HepG2 (cell line): ENCODE results near the gene MEIS1. TPM values are rescaled to one million over a fixed set of nuclear protein-coding genes. Genes with fewer than 3 reads are reported as not detected.

Experiments
- ATAC-seq: fragments of 200-7000 bp; cut with Tn5 transposase; 3 replicates; pipeline ENCODE4 v1.9.1; 2020; ENCODE audit warnings: mild to moderate bottlenecking, moderate library complexity
- BruUV-seq: library from RNA; stranded (reverse); fragments of 400-500 nt; replicated peaks from 2 replicates; lab custom pipeline; 2021; lab: Mats Ljungman, UMichigan
- CTCF ChIA-PET: fragments of 300-600 bp; formaldehyde crosslinking; extraction: SDS; loops from one replicate; lab custom pipeline; 2021; ENCODE audit warnings: low total read pairs, inconsistent platforms, low intra/inter-chr PET ratio; lab: Yijun Ruan, JAX
- POLR2A ChIA-PET: fragments of 350-600 bp; sonication (Branson Sonifier 250); formaldehyde crosslinking; loops from one replicate; lab custom pipeline; 2020; ENCODE audit warnings: antibody characterized with exemption, inconsistent platforms; lab: Yijun Ruan, JAX
- DNase-seq: peaks from one replicate; pipeline ENCODE4 v3.0.0-alpha.2; 2015; ENCODE audit warnings: low spot score
- FAIRE-seq: peaks from 3 replicates; lab custom pipeline; 2011; peaks lifted over from hg19 to GRCh38; lab: Jason Lieb, UNC
- H2AFZ ChIP-seq: one replicate; pipeline ENCODE4 v1.6.1; 2011; ENCODE audit warnings: low read length, inconsistent platforms
- H3K27ac ChIP-seq: fragments of 300-600 bp; 3 replicates; pipeline ENCODE4 v1.8.0; 2011; ENCODE audit warnings: mixed run types, mild to moderate bottlenecking, mixed read lengths, low read length, inconsistent platforms; ENCODE audit not compliant: insufficient read depth; ENCODE audit errors: extremely low read length
- H3K27me3 ChIP-seq, 2 experiments: fragments of 200-600 bp in 1 of 2; 2 replicates in 1 of 2; 3 replicates in 1 of 2; pipeline versions ENCODE4 v1.6.0 to v1.8.0; 2011; ENCODE audit warnings: low read length in 2 of 2, mild to moderate bottlenecking in 2 of 2, moderate library complexity in 2 of 2, inconsistent platforms in 1 of 2; ENCODE audit not compliant: insufficient read depth in 2 of 2, control insufficient read depth in 1 of 2
- H3K36me3 ChIP-seq, 2 experiments: fragments of 200-600 bp in 1 of 2; replicated peaks in 1 of 2; 2 replicates in 1 of 2; 3 replicates in 1 of 2; pipeline versions ENCODE4 v1.5.1 to v1.8.0; 2011; ENCODE audit warnings: low read length in 2 of 2, inconsistent platforms in 1 of 2; ENCODE audit not compliant: insufficient read depth in 2 of 2, control insufficient read depth in 1 of 2
- H3K4me1 ChIP-seq: 2 replicates; pipeline ENCODE4 v1.5.1; 2012; ENCODE audit warnings: low read length, inconsistent platforms; ENCODE audit not compliant: insufficient read depth
- H3K4me2 ChIP-seq: 2 replicates; pipeline ENCODE4 v1.6.0; 2011; ENCODE audit warnings: low read depth, low read length, inconsistent platforms
- H3K4me3 ChIP-seq, 3 experiments: fragments of 200-600 bp in 1 of 3; sonication (generic), shearing (Covaris generic) in 1 of 3; replicated peaks in 1 of 3; 2 replicates each; pipeline ENCODE4 v1.5.1; 2011 to 2016; ENCODE audit warnings: low read length in 3 of 3, inconsistent platforms in 2 of 3, low read depth in 2 of 3, mild to moderate bottlenecking in 2 of 3, control low read depth in 1 of 3, mixed read lengths in 1 of 3; ENCODE audit not compliant: insufficient read depth in 1 of 3
- H3K79me2 ChIP-seq: one replicate; pipeline ENCODE4 v1.6.1; 2011; ENCODE audit warnings: low read length, inconsistent platforms; ENCODE audit not compliant: insufficient read depth
- H3K9ac ChIP-seq: 2 replicates; pipeline ENCODE4 v1.6.0; 2011; ENCODE audit warnings: mild to moderate bottlenecking, low read depth, low read length, inconsistent platforms; ENCODE audit not compliant: insufficient read depth
- H3K9me3 ChIP-seq: 2 replicates; pipeline ENCODE4 v1.5.1; 2012; ENCODE audit warnings: mild to moderate bottlenecking, low read length
- H4K20me1 ChIP-seq: 2 replicates; pipeline ENCODE4 v1.6.0; 2011; ENCODE audit warnings: inconsistent platforms, mild to moderate bottlenecking, low read length, moderate library complexity; ENCODE audit not compliant: insufficient read depth
- ATF6 ChIP-seq: sonication (generic); formaldehyde crosslinking; conservative IDR thresholded peaks from 2 replicates; pipeline ENCODE4 v1.4.0; 2020; ENCODE audit warnings: missing genetic modification reagents
- HOXD1 ChIP-seq: sonication (generic); formaldehyde crosslinking; IDR thresholded peaks from 2 replicates; pipeline ENCODE4 v1.5.0; 2020; ENCODE audit warnings: missing genetic modification reagents
- KLF6 ChIP-seq: IDR thresholded peaks from 2 replicates; pipeline ENCODE4 v1.8.0; 2016; ENCODE audit warnings: missing biosample characterization, missing genetic modification reagents
- MAZ ChIP-seq, 2 experiments: sonication (generic) in 1 of 2; formaldehyde crosslinking in 1 of 2; IDR thresholded peaks; 2 replicates each; pipeline versions ENCODE4 v1.5.0 to v1.6.1; 2012 to 2020; ENCODE audit warnings: low read depth in 2 of 2, mild to moderate bottlenecking in 2 of 2, borderline replicate concordance in 1 of 2, improper control_type of control experiment in 1 of 2, low read length in 1 of 2, missing genetic modification reagents in 1 of 2, moderate library complexity in 1 of 2
- MTERF4 ChIP-seq: sonication (generic); formaldehyde crosslinking; IDR thresholded peaks from 2 replicates; pipeline ENCODE4 v1.8.0; 2023; ENCODE audit warnings: mild to moderate bottlenecking, missing genetic modification reagents
- RBM22 ChIP-seq: fragments of 200-400 bp; formaldehyde crosslinking; optimal IDR thresholded peaks from 2 replicates; pipeline ENCODE3; 2017; ENCODE audit warnings: mild to moderate bottlenecking, low read length, moderate library complexity
- RXRB ChIP-seq: IDR thresholded peaks from 2 replicates; pipeline ENCODE4 v1.6.1; 2016; ENCODE audit warnings: borderline replicate concordance, missing genetic modification reagents, missing compliant biosample characterization
- SMC3 ChIP-seq: IDR thresholded peaks from 2 replicates; pipeline ENCODE4 v1.6.1; 2011; ENCODE audit warnings: low read length, improper control_type of control experiment
- SNAI1 ChIP-seq: sonication (generic); formaldehyde crosslinking; IDR thresholded peaks from 2 replicates; pipeline ENCODE4 v1.5.0; 2020; ENCODE audit warnings: mild to moderate bottlenecking, missing genetic modification reagents, borderline replicate concordance
- SNAPC5 ChIP-seq: sonication (generic); formaldehyde crosslinking; IDR thresholded peaks from 2 replicates; pipeline ENCODE4 v1.8.1; 2023; ENCODE audit warnings: mild to moderate bottlenecking, missing genetic modification reagents, borderline replicate concordance
- TARDBP ChIP-seq: sonication (generic); formaldehyde crosslinking; IDR thresholded peaks from 2 replicates; pipeline ENCODE4 v1.8.0; 2022; ENCODE audit warnings: mild to moderate bottlenecking, missing genetic modification reagents
- TEF ChIP-seq: sonication (generic); formaldehyde crosslinking; IDR thresholded peaks from 2 replicates; pipeline ENCODE4 v1.5.0; 2020; ENCODE audit warnings: missing genetic modification reagents
- ZBTB39 ChIP-seq: sonication (generic); formaldehyde crosslinking; IDR thresholded peaks from 2 replicates; pipeline ENCODE4 v1.5.0; 2020; ENCODE audit warnings: missing genetic modification reagents
- ZNF251 ChIP-seq: sonication (generic); formaldehyde crosslinking; IDR thresholded peaks from 2 replicates; pipeline ENCODE4 v1.9.0; 2021; ENCODE audit warnings: mild to moderate bottlenecking, missing genetic modification reagents
- ZNF672 ChIP-seq: sonication (generic); formaldehyde crosslinking; IDR thresholded peaks from 2 replicates; pipeline ENCODE4 v1.8.1; 2022; ENCODE audit warnings: missing genetic modification reagents
- ZNF678 ChIP-seq: sonication (generic); formaldehyde crosslinking; IDR thresholded peaks from 2 replicates; pipeline ENCODE4 v1.4.0; 2020; ENCODE audit warnings: mild to moderate bottlenecking, missing genetic modification reagents
- ZNF747 ChIP-seq: sonication (generic); formaldehyde crosslinking; IDR thresholded peaks from 2 replicates; pipeline ENCODE4 v1.8.1; 2023; ENCODE audit warnings: missing genetic modification reagents, mild to moderate bottlenecking, borderline replicate concordance
- WGBS: methylation state at CpG from one replicate; pipeline ENCODE4 v1.1.6; 2017; ENCODE audit warnings: low lambda C conversion rate; 5-methylcytosine and 5-hydroxymethylcytosine counted together
- in situ Hi-C: cut with HindIII; loops from 2 replicates; pipeline ENCODE4 v1.10.0; 2017; ENCODE audit warnings: low pct_unique_long_range_greater_than_20kb; ENCODE audit not compliant: extremely low pct_ligation_motif_present
- intact Hi-C: fragments of 100-400 bp; cut with micrococcal nuclease; formaldehyde crosslinking; loops from one replicate; pipeline ENCODE4 v1.10.0; 2022; ENCODE audit not compliant: unreplicated experiment
- polyA plus RNA-seq, 8 experiments: library from polyadenylated mRNA; depleted of rRNA in 3 of 8; stranded (reverse) in 7 of 8; unstranded in 1 of 8; fragments of >200 nt; fragmentation: Illumina TruSeq in 4 of 8; extraction: Trizol in 4 of 8; gene quantifications; 2 replicates each; pipeline versions ENCODE4 v1.2.1 to v1.2.3, GENCODE V29; 2011 to 2016; ENCODE audit warnings: low read depth in 4 of 8, missing spikeins in 1 of 8, mixed read lengths in 1 of 8; ENCODE audit not compliant: insufficient read depth in 1 of 8
- total RNA-seq, 5 experiments: library from RNA; depleted of rRNA; stranded (reverse); fragments of >200 nt; fragmentation: Illumina TruSeq; extraction: Trizol; gene quantifications; 2 replicates each; pipeline ENCODE4 v1.2.3, GENCODE V29; 2016; ENCODE audit warnings: low read depth in 1 of 5

The MEIS1 gene
- total and polyA plus RNA-seq, 2 of the 13 experiments (the other 11 are each of a cell fraction or from before 2014, with no cell fraction given): 3.8 to 6.0 TPM

- POLR2A ChIA-PET: no interaction called here
- no peak overlapping the region for H3K4me2 ChIP-seq
- peaks cover 22% of the 10 kb centered on the region for H3K4me1 ChIP-seq
- CTCF ChIA-PET: interaction anchor here (1.2 to 4.0 kb wide), 2 partner anchors 147 to 786 kb away, joined by 3 to 23 read pairs; no protein-coding TSS in a partner anchor
- H4K20me1 ChIP-seq: no peaks in the 10 kb centered on the region
- in situ Hi-C loops (loop anchor here (25.0 kb wide), 4 partner anchors 783 to 1608 kb away; no protein-coding TSS in a partner anchor), intact Hi-C loops (loop anchor here (1.0 to 10.0 kb wide), 8 partner anchors 146 to 1602 kb away; no protein-coding TSS in a partner anchor)
- peak; percentile 90 for FAIRE-seq
- H3K36me3 ChIP-seq: no peaks in the 10 kb centered on the region
- no peak overlapping the region for H3K27ac ChIP-seq
- no TSS peak for BruUV-seq
- no peak overlapping the region for H3K9ac ChIP-seq
- 18% methylated on average over 5 of the region's 5 CpGs for WGBS
- no peak overlapping the region for H3K4me3 ChIP-seq
- H3K79me2 ChIP-seq: no peaks in the 10 kb centered on the region
- no peak for ATAC-seq
- no peaks in the 10 kb centered on the region for H3K9me3 ChIP-seq
- H3K27me3 ChIP-seq: peaks cover 5 to 36% of the 10 kb centered on the region in 2 experiments
- DNase-seq: peak; percentile 61
- no peak overlapping the region for H2AFZ ChIP-seq
- TF ChIP-seq RBM22: no peak
- no peak for TF ChIP-seq ZNF678 (CRISPR knock-in tag)
- TF ChIP-seq ZBTB39: no peak
- TF ChIP-seq SNAPC5: no peak
- TF ChIP-seq ZNF747 (CRISPR knock-in tag): no peak
- TF ChIP-seq SNAI1 (CRISPR knock-in tag): no peak
- no peak for TF ChIP-seq ZNF251
- no peak for TF ChIP-seq TEF (CRISPR knock-in tag)
- TF ChIP-seq ATF6 (CRISPR knock-in tag): no peak
- no peak for TF ChIP-seq HOXD1 (CRISPR knock-in tag)
- TF ChIP-seq RXRB (CRISPR knock-in tag): no peak
- TF ChIP-seq MAZ (IDR thresholded peaks at IDR 0.05; ENCODE audit: borderline replicate concordance, low read depth, low read length): no peak
- no peak for TF ChIP-seq MAZ (CRISPR knock-in tag; IDR thresholded peaks at IDR 0.05; ENCODE audit: low read depth)
- TF ChIP-seq TARDBP (CRISPR knock-in tag): no peak
- no peak for TF ChIP-seq KLF6
- TF ChIP-seq MTERF4 (CRISPR knock-in tag): no peak
- TF ChIP-seq ZNF672 (CRISPR knock-in tag): no peak
- peak; percentile 79 for TF ChIP-seq SMC3
Measured at GRCh38 chr2:66428986-66429612, 5.8 kb upstream of the MEIS1 start.
